ENCODE results near the gene TRMT1.

DNA sequence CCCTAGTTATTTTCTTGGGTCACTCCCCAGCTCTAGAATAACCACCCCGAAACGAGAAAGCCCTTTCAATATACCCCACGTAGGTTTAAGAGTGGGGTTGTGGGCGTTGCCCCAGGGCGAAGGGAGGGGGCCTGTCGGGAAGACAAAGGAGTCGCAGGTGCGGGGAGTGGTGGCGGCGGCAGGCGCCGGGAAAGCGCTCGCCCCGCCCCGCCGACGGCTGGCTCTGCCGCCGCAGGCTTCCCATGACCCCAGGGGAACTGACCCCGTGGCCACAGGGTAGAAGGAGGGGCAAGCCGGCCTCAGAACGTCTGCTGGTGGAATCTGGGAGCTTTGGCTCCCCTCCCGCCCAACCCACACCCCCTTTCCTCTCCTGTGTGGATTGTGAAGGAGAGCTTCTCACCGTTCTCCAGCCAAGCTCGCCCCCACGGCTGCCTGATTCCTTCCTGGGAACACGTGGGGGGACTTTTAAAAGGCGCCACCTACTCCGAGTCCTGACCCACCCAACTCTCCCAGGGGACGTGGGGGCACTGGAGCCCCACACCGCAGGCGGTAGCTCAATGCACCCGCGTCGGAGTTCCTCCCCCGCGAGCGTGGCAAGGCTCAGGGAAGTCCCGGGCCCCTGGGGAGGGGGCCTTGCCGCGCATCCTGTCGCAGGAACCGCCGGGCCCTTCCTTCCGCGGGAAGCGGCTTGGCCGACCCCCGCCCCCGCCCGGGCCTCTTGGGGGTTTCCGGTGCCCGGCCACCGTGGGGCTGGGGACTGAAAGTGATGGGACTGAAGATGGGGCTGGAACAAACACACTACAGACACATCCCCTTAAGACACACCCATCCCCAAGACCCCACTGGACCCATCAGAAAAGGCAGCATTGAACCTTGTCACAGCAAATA lies 39.2 kb upstream of the TRMT1 start:
- TF ChIP-seq, protein P1, sequence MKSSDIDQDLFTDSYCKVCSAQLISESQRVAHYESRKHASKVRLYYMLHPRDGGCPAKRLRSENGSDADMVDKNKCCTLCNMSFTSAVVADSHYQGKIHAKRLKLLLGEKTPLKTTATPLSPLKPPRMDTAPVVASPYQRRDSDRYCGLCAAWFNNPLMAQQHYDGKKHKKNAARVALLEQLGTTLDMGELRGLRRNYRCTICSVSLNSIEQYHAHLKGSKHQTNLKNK (CRISPR knock-in tag; IDR thresholded peaks at IDR 0.05) = no peak; the same call in 1 of the 2 replicates
- TF ChIP-seq, protein P2, sequence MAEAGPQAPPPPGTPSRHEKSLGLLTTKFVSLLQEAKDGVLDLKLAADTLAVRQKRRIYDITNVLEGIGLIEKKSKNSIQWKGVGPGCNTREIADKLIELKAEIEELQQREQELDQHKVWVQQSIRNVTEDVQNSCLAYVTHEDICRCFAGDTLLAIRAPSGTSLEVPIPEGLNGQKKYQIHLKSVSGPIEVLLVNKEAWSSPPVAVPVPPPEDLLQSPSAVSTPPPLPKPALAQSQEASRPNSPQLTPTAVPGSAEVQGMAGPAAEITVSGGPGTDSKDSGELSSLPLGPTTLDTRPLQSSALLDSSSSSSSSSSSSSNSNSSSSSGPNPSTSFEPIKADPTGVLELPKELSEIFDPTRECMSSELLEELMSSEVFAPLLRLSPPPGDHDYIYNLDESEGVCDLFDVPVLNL (CRISPR knock-in tag; IDR thresholded peaks at IDR 0.05; ENCODE audit: borderline replicate concordance, low read depth) = no peak
- TF ChIP-seq, protein P3, sequence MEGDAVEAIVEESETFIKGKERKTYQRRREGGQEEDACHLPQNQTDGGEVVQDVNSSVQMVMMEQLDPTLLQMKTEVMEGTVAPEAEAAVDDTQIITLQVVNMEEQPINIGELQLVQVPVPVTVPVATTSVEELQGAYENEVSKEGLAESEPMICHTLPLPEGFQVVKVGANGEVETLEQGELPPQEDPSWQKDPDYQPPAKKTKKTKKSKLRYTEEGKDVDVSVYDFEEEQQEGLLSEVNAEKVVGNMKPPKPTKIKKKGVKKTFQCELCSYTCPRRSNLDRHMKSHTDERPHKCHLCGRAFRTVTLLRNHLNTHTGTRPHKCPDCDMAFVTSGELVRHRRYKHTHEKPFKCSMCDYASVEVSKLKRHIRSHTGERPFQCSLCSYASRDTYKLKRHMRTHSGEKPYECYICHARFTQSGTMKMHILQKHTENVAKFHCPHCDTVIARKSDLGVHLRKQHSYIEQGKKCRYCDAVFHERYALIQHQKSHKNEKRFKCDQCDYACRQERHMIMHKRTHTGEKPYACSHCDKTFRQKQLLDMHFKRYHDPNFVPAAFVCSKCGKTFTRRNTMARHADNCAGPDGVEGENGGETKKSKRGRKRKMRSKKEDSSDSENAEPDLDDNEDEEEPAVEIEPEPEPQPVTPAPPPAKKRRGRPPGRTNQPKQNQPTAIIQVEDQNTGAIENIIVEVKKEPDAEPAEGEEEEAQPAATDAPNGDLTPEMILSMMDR (IDR thresholded peaks at IDR 0.05) = no peak

Data from WTC11 (cell line).